Fibroblast of mammary gland (primary cell): ENCODE results near the gene MECP2.

Source experiments
- DNase-seq: peaks from one replicate; pipeline ENCODE4 v3.0.0-alpha.2; 2010; ENCODE audit warnings: low read depth
- H3K4me3 ChIP-seq: 2 replicates; pipeline ENCODE4 v1.5.1; 2011; ENCODE audit warnings: low read depth, mild to moderate bottlenecking, low read length, moderate library complexity; ENCODE audit not compliant: control insufficient read depth
- CTCF ChIP-seq: conservative IDR thresholded peaks from 2 replicates; pipeline ENCODE4 v1.5.1; 2011; ENCODE audit warnings: low read depth, low read length, inconsistent platforms; ENCODE audit not compliant: control insufficient read depth, insufficient read depth

The MECP2 gene

GRCh38 chrX:154058214-154058997, 39.1 kb downstream of the MECP2 start:
- no peak for TF ChIP-seq CTCF
- no peak overlapping the region for H3K4me3 ChIP-seq
- peak; percentile 30 for DNase-seq

- no peak for DNase-seq
- no peak for TF ChIP-seq CTCF
- H3K4me3 ChIP-seq: no peak overlapping the region
These were observed 39.7 kb downstream of the MECP2 start for GRCh38 chrX:154057791-154058190.

- no peak for TF ChIP-seq CTCF
- H3K4me3 ChIP-seq: no peak overlapping the region
- no peak for DNase-seq
These were observed 40.7 kb downstream of the MECP2 start for GRCh38 chrX:154056770-154057241.

GRCh38 chrX:154051201-154051810, 46.2 kb downstream of the MECP2 start:
- peak; percentile 83 for TF ChIP-seq CTCF
- DNase-seq: peak; percentile 66
- H3K4me3 ChIP-seq: no peak overlapping the region

GRCh38 chrX:154050113-154050495, 47.4 kb downstream of the MECP2 start:
- no peak for DNase-seq
- no peak for TF ChIP-seq CTCF
- H3K4me3 ChIP-seq: no peak overlapping the region

- no peak for TF ChIP-seq CTCF
- no peak overlapping the region for H3K4me3 ChIP-seq
- no peak for DNase-seq
These were observed 48.1 kb downstream of the MECP2 start for GRCh38 chrX:154049209-154050112.
